Measurements from ENCODE around the gene TRMU. TPM values are rescaled to one million over a fixed set of nuclear protein-coding genes. Genes with fewer than 3 reads are reported as not detected.

Gene TRMU
- total and polyA plus RNA-seq, 2 of the 8 experiments (the other 6 are each of a cell fraction or from before 2014, with no cell fraction given) = 43.4 to 70.6 TPM

DNA sequence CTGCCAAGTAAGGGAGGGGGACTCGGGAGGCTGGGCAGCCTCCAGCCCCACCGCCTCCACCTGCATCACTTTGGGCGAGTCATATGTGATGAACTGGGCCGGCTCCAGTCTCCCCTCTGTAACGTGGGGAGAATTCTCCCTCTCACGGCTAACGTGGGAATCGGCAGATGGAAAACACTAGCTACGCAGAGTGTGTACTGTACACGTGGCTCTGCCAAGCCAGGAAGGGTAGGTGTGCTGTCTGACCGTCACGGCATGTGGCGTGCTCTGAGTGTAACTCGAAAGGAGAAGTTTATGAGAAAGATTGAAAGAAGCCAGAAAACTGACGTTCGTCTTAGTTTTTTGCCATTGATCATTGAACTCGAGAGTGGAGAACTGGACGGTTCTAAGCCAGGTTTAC is 13.7 kb downstream of the TRMU start:
- H3K18ac ChIP-seq (ENCODE audit: extremely low read depth, low read length) = no peak overlapping the region
- no peaks in the 10 kb centered on the region for H3K4me1 ChIP-seq (replicated peaks in 1 of 4; ENCODE audit: control insufficient read depth in 3 of 4, insufficient read depth in 4 of 4, low read length in 3 of 4)
- H2BK12ac ChIP-seq (ENCODE audit: low read depth, low read length) = no peak overlapping the region
- no peak overlapping the region for H2BK5ac ChIP-seq (ENCODE audit: low read depth, low read length)
- H3K4me3 ChIP-seq (ENCODE audit: extremely low read depth in 1 of 4, insufficient read depth in 2 of 4, low read depth in 3 of 4, low read length in 4 of 4) = no peak overlapping the region
- no peaks in the 10 kb centered on the region for H3K9me3 ChIP-seq (ENCODE audit: insufficient read depth in 2 of 2, low read depth in 1 of 2, low read length in 1 of 2)
- no peak for FAIRE-seq
- H3K14ac ChIP-seq (ENCODE audit: insufficient read length) = no peak overlapping the region
- H4K91ac ChIP-seq (replicated peaks; ENCODE audit: insufficient read length, low read length) = no peak overlapping the region
- H2AK5ac ChIP-seq (ENCODE audit: low read depth, low read length) = no peak overlapping the region
- H3K27me3 ChIP-seq (replicated peaks in 1 of 4; ENCODE audit: control insufficient read depth in 3 of 4, extremely low read depth in 1 of 4, insufficient read depth in 3 of 4, low read length in 3 of 4) = no peaks in the 10 kb centered on the region
- H2BK120ac ChIP-seq (replicated peaks; ENCODE audit: low read depth, low read length) = no peak overlapping the region
- POLR2A ChIA-PET (ENCODE audit: partially characterized antibody) = no interaction called here
- no peak for DNase-seq (ENCODE audit: low read depth in 1 of 2, low spot score in 2 of 2)
- H2AFZ ChIP-seq (ENCODE audit: low read length) = no peak overlapping the region
- H3K23ac ChIP-seq (ENCODE audit: insufficient read length) = no peak overlapping the region
- H3K9ac ChIP-seq (replicated peaks in 1 of 4; ENCODE audit: extremely low read depth in 1 of 4, low read depth in 3 of 4, low read length in 3 of 4) = no peak overlapping the region
- H3K79me1 ChIP-seq (ENCODE audit: low read depth, low read length) = peaks cover 7% of the 10 kb centered on the region
- H3K56ac ChIP-seq (replicated peaks; ENCODE audit: insufficient read length, low read depth, low read length) = no peak overlapping the region
- H3K4me2 ChIP-seq (ENCODE audit: insufficient read depth in 1 of 2, low read depth in 2 of 2, low read length in 2 of 2) = no peak overlapping the region
- no peak overlapping the region for H3K4ac ChIP-seq (replicated peaks; ENCODE audit: insufficient read length, low read depth, low read length)
- no peak overlapping the region for H3K27ac ChIP-seq (ENCODE audit: low read depth, low read length)
- peaks cover 32 to 84% (median 76%) of the 10 kb centered on the region in 4 experiments for H3K36me3 ChIP-seq (ENCODE audit: control insufficient read depth in 2 of 4, insufficient read depth in 4 of 4, low read length in 3 of 4)
- H3K79me2 ChIP-seq (ENCODE audit: control insufficient read depth in 1 of 2, insufficient read depth in 2 of 2, low read length in 2 of 2) = peaks cover 0 to 3% of the 10 kb centered on the region in 2 experiments; a peak in 1 of 4 replicates
- H4K5ac ChIP-seq (ENCODE audit: insufficient read length, low read depth, low read length) = no peak overlapping the region
- H2BK20ac ChIP-seq (ENCODE audit: low read length) = no peak overlapping the region
- H2BK15ac ChIP-seq (ENCODE audit: low read length) = no peak overlapping the region
- no peak for TF ChIP-seq SP4 (IDR thresholded peaks at IDR 0.05; ENCODE audit: low read length)
- TF ChIP-seq NANOG (IDR thresholded peaks at IDR 0.05; ENCODE audit: insufficient read depth, low read depth, low read length, poor library complexity, severe bottlenecking) = no peak
- TF ChIP-seq EP300 (IDR thresholded peaks at IDR 0.05; ENCODE audit: borderline replicate concordance in 1 of 2, low read depth in 2 of 2, low read length in 2 of 2) = no peak
- TF ChIP-seq KDM5A (IDR thresholded peaks at IDR 0.05; ENCODE audit: low read length) = no peak
- no peak for TF ChIP-seq RFX5 (IDR thresholded peaks at IDR 0.05; ENCODE audit: borderline replicate concordance, low read depth, low read length)
- no peak for TF ChIP-seq EZH2 (IDR thresholded peaks at IDR 0.05; ENCODE audit: low read depth, low read length, severe bottlenecking)
- no peak for TF ChIP-seq RBBP5 (IDR thresholded peaks at IDR 0.05; ENCODE audit: borderline replicate concordance, low read depth, low read length)
- TF ChIP-seq GABPA (IDR thresholded peaks at IDR 0.05; ENCODE audit: borderline replicate concordance, insufficient read depth, low read length) = no peak
- TF ChIP-seq NRF1 (IDR thresholded peaks at IDR 0.05; ENCODE audit: low read depth, low read length) = no peak
- no peak overlapping the region for H4K8ac ChIP-seq (ENCODE audit: extremely low read depth, insufficient read depth, low read length)
- 91% methylated on average over 17 of the region's 18 CpGs; no CpG with 5 or more reads in 1 of the 2 experiments for WGBS, 2 experiments (ENCODE audit: extremely low coverage in 1 of 2, insufficient coverage in 1 of 2, insufficient read length in 1 of 2, insufficient replicate concordance in 2 of 2, low coverage in 1 of 2, low lambda C conversion rate in 2 of 2, missing lambda C conversion rate in 1 of 2)
- no peaks in the 10 kb centered on the region for H3K23me2 ChIP-seq (ENCODE audit: low read depth, low read length)
- CTCF ChIA-PET (ENCODE audit: partially characterized antibody) = interaction anchor here (1.1 to 2.3 kb wide), 4 partner anchors 10 to 227 kb away, joined by 3 to 6 read pairs (median 3); no protein-coding TSS in a partner anchor
- peaks cover 12 to 37% of the 10 kb centered on the region in 2 experiments for H4K20me1 ChIP-seq (replicated peaks in 1 of 2; ENCODE audit: control insufficient read depth in 1 of 2, insufficient read depth in 2 of 2, low read length in 2 of 2)
